Fibroblast of lung (primary cell): ENCODE results near the gene C3. TPM values are rescaled to one million over a fixed set of nuclear protein-coding genes. Genes with fewer than 3 reads are reported as not detected.
"Not testable (repeated sequence)": the region's sequence is repeated elsewhere in the genome, so short reads cannot be mapped to it uniquely, and the experiment has no call there.

ENCODE experiments used
- DNase-seq, 2 donors: peaks; one replicate each; pipeline versions ENCODE4 v3.0.0 to v3.0.0-alpha.2; 2010; ENCODE audit warnings: low read depth in 2 of 2
- H2AFZ ChIP-seq: 2 replicates; pipeline ENCODE4 v1.5.1; 2012; ENCODE audit warnings: low read length, control low read depth, inconsistent platforms
- H3K27ac ChIP-seq: 2 replicates; pipeline ENCODE4 v1.5.1; 2011; ENCODE audit warnings: low read length, control low read depth; ENCODE audit not compliant: insufficient read depth
- H3K27me3 ChIP-seq: 2 replicates; pipeline ENCODE4 v1.5.1; 2011; ENCODE audit warnings: mild to moderate bottlenecking, low read length; ENCODE audit not compliant: control insufficient read depth, insufficient read depth
- H3K36me3 ChIP-seq: 2 replicates; pipeline ENCODE4 v1.5.1; 2011; ENCODE audit warnings: low read length; ENCODE audit not compliant: control insufficient read depth, insufficient read depth
- H3K4me1 ChIP-seq: 2 replicates; pipeline ENCODE4 v1.5.1; 2011; ENCODE audit warnings: low read length; ENCODE audit not compliant: control insufficient read depth, insufficient read depth; ENCODE audit errors: extremely low read depth
- H3K4me2 ChIP-seq: 2 replicates; pipeline ENCODE4 v1.5.1; 2011; ENCODE audit warnings: low read length, control low read depth; ENCODE audit not compliant: insufficient read depth; ENCODE audit errors: extremely low read depth
- H3K4me3 ChIP-seq, 4 experiments: fragments of 200-600 bp in 1 of 4; sonication (generic) in 1 of 4; replicated peaks in 1 of 4; 2 replicates each; pipeline ENCODE4 v1.5.1; 2011 to 2016; ENCODE audit warnings: low read length in 4 of 4, low read depth in 3 of 4, mild to moderate bottlenecking in 3 of 4, control low read depth in 2 of 4, inconsistent platforms in 1 of 4, mixed read lengths in 1 of 4; ENCODE audit not compliant: insufficient read depth in 1 of 4; ENCODE audit errors: control extremely low read depth in 1 of 4
- H3K79me2 ChIP-seq: 2 replicates; pipeline ENCODE4 v1.5.1; 2012; ENCODE audit warnings: mild to moderate bottlenecking, low read length, inconsistent platforms; ENCODE audit not compliant: control insufficient read depth, insufficient read depth
- H3K9ac ChIP-seq: 2 replicates; pipeline ENCODE4 v1.5.1; 2011; ENCODE audit warnings: mild to moderate bottlenecking, low read length, control low read depth; ENCODE audit not compliant: insufficient read depth
- H3K9me3 ChIP-seq: 2 replicates; pipeline ENCODE4 v1.5.1; 2012; ENCODE audit warnings: low read depth, low read length; ENCODE audit not compliant: control insufficient read depth, insufficient read depth
- H4K20me1 ChIP-seq: 2 replicates; pipeline ENCODE4 v1.5.1; 2011; ENCODE audit warnings: low read length; ENCODE audit not compliant: control insufficient read depth, insufficient read depth; ENCODE audit errors: extremely low read depth
- CTCF ChIP-seq, 2 donors: IDR thresholded peaks in 1 of 2; conservative IDR thresholded peaks in 1 of 2; 1 replicate in 1 of 2; 2 replicates in 1 of 2; pipeline ENCODE4 v1.5.1; 2011 to 2012; ENCODE audit warnings: low read length in 2 of 2, control low read depth in 1 of 2, inconsistent platforms in 1 of 2, low read depth in 1 of 2, mild to moderate bottlenecking in 1 of 2
- EZH2 ChIP-seq: IDR thresholded peaks from 2 replicates; pipeline ENCODE4 v1.5.1; 2012; ENCODE audit warnings: low read length, control low read depth, mild to moderate bottlenecking; ENCODE audit errors: missing control alignments
- polyA plus RNA-seq, 2 donors: library from polyadenylated mRNA; depleted of rRNA in 1 of 2; stranded (reverse) in 1 of 2; unstranded in 1 of 2; fragments of >200 nt; gene quantifications; 2 replicates each; pipeline ENCODE4 v1.2.1, GENCODE V29; 2011 to 2012; ENCODE audit warnings: missing spikeins in 1 of 2
- total RNA-seq: library from RNA; depleted of rRNA; stranded (reverse); fragments of >200 nt; gene quantifications from 2 replicates; pipeline ENCODE4 v1.2.1, GENCODE V29; 2014

C3 gene
- total and polyA plus RNA-seq, 2 donors (not counting 1 experiment from before 2014, with no cell fraction given), result 1.2 to 2.5 TPM

- no peak overlapping the region for H3K9ac ChIP-seq
- no peak overlapping the region for H3K4me2 ChIP-seq
- no peak for DNase-seq
- no peak overlapping the region for H3K27ac ChIP-seq
- H2AFZ ChIP-seq, result no peak overlapping the region
- H3K36me3 ChIP-seq, result no peaks in the 10 kb centered on the region
- no peaks in the 10 kb centered on the region for H3K27me3 ChIP-seq
- no peaks in the 10 kb centered on the region for H3K79me2 ChIP-seq
- no peaks in the 10 kb centered on the region for H3K9me3 ChIP-seq
- H4K20me1 ChIP-seq, result no peaks in the 10 kb centered on the region
- TF ChIP-seq CTCF (conservative IDR thresholded peaks at IDR 0.05 in 1 of 2, IDR thresholded peaks at IDR 0.05 in 1 of 2; ENCODE audit: low read depth in 1 of 2, low read length in 2 of 2) (no peak), EZH2 (no peak)
- no peaks in the 10 kb centered on the region for H3K4me1 ChIP-seq
- H3K4me3 ChIP-seq, result no peak overlapping the region
These were observed 43.0 kb downstream of the C3 start for GRCh38 chr19:6677495-6677882.

- H3K79me2 ChIP-seq, result no peaks in the 10 kb centered on the region
- H3K27me3 ChIP-seq, result no peaks in the 10 kb centered on the region
- H3K4me2 ChIP-seq, result no peak overlapping the region
- no peak for DNase-seq
- no peak for TF ChIP-seq EZH2
- TF ChIP-seq CTCF (conservative IDR thresholded peaks at IDR 0.05 in 1 of 2, IDR thresholded peaks at IDR 0.05 in 1 of 2; ENCODE audit: low read depth in 1 of 2, low read length in 2 of 2), result no peak
- H3K4me3 ChIP-seq, result no peak overlapping the region
- H2AFZ ChIP-seq, result no peak overlapping the region
- H3K4me1 ChIP-seq, result no peaks in the 10 kb centered on the region
- H3K27ac ChIP-seq, result no peak overlapping the region
- no peaks in the 10 kb centered on the region for H3K9me3 ChIP-seq
- no peaks in the 10 kb centered on the region for H4K20me1 ChIP-seq
- no peaks in the 10 kb centered on the region for H3K36me3 ChIP-seq
- H3K9ac ChIP-seq, result no peak overlapping the region
These were observed 44.2 kb downstream of the C3 start for GRCh38 chr19:6676288-6676687.

- no peaks in the 10 kb centered on the region for H3K36me3 ChIP-seq
- H3K9me3 ChIP-seq, result no peaks in the 10 kb centered on the region
- no peaks in the 10 kb centered on the region for H3K27me3 ChIP-seq
- H4K20me1 ChIP-seq, result no peaks in the 10 kb centered on the region
- H3K27ac ChIP-seq, result no peak overlapping the region
- H2AFZ ChIP-seq, result no peak overlapping the region
- H3K4me3 ChIP-seq, result no peak overlapping the region
- H3K9ac ChIP-seq, result no peak overlapping the region
- peak; percentile 28 to 76 for DNase-seq
- TF ChIP-seq EZH2 (no peak), CTCF (conservative IDR thresholded peaks at IDR 0.05 in 1 of 2, IDR thresholded peaks at IDR 0.05 in 1 of 2; ENCODE audit: low read depth in 1 of 2, low read length in 2 of 2) (no peak)
- H3K79me2 ChIP-seq, result no peaks in the 10 kb centered on the region
- H3K4me2 ChIP-seq, result no peak overlapping the region
- H3K4me1 ChIP-seq, result no peaks in the 10 kb centered on the region
These were observed 45.6 kb downstream of the C3 start for GRCh38 chr19:6674868-6675305.

GRCh38 chr19:6674408-6674807, 46.0 kb downstream of the C3 start:
- not testable (repeated sequence) for H3K36me3 ChIP-seq, H3K27ac ChIP-seq, H3K4me3 ChIP-seq, H3K4me2 ChIP-seq, H4K20me1 ChIP-seq, H3K9ac ChIP-seq, H3K79me2 ChIP-seq, H3K4me1 ChIP-seq, H3K27me3 ChIP-seq, DNase-seq, H3K9me3 ChIP-seq, H2AFZ ChIP-seq
